ENCODE data around the gene LRCH1.

Gene LRCH1

DNA sequence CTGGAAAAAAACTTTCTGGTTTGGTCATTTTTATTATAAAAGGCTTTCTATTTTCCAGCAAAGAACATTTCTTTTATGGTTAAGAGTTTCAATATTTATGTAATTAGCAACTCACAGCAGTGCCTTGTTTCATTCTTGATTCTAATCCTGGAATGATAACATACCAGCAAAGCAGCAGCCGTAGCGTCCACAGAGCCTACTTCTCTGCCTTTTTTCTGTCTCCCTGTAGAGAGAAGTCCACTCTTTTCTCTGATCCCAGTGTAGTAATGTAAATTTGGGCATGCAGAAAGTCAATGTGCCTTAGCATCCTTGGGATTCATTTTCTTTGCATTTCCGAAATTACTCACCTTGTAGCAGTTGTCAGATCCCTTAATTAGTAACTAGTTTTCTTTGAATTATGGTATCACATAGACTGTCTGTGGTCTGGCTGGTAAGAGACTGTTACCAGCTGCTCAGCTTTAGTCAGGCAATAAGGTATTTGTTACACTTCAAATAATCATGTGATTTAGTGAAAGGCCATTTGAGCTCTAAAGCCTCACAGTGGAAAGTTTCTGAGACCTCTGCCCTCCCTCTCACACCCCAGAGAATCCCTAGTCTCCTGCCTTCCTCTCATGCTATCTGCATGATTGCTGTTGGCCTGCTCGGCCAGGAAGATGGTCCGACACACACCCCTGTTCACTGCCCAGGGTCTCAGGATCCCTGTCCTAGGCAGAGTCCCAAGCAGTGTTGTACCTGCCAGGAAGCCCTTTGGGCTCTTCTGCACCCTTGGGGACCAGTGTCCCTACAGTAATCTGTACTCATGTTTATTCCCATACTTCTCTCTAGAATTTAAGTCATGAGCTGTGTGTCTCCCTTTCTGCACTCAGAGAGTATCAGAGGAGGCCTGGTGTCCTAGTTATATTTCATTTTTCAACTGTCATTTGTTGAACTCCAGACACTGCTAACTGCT is 86.3 kb downstream of the LRCH1 start:
- peak; percentile 23 for DNase-seq (ENCODE audit: low spot score)

DNA sequence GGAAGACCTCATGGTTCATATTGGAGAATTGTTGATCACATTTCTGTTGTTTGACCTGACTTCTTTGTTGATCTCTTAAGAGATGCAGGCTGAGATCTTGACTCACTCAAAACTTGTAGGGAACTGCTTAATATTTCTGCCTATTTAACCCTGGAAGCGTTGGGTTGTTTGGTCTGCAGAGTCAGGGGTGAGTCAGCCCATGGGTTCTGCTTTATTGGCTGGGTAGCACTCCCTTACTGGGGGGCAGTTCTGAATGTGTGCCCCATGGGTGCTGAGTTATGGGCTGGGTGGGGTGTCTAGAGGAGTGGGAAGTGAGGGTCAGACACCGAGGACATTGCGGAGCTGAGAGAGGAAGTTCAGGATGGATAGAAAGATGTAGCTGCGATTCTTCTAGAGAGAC is 87.9 kb downstream of the LRCH1 start:
- no peak for DNase-seq (ENCODE audit: low spot score)

DNA sequence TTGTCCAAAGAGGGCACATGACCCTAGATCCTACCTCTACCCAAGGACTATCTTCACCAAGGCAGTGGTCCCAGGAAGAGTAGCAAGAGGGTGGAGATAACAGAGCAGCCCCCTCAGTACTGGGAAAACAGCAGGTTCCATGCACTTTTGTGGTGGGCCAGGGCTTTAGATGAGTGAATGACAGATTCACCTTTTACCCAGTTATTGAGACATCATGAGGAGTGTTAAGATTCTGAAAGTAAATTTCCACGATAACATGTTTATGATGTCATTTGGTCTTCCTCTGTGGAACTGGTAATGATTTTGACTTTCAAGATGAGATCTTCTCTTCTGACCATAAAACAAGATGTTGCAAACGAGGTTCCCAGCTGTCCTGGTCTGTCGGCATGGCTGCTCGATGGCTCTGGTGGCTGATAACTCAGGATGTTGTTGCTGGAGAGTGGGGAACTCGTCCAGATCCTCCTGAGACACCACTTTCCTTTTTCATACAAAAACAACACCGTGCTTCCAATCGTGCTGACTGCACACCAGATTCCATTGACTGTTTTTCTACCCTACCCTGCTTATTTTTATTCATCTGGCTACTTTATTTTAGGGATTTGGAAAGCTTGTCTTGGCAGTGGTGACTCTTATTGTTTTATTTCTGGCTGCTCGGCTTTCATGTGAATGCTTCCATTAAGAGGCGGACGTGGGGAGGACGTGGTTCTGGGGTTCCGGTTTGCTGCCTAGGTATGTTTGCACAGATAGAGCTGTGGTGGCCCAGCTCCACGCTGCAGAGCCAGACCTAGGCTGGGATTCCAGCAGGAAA is 88.5 kb downstream of the LRCH1 start:
- peak; percentile 61 for DNase-seq (ENCODE audit: low spot score)

DNA sequence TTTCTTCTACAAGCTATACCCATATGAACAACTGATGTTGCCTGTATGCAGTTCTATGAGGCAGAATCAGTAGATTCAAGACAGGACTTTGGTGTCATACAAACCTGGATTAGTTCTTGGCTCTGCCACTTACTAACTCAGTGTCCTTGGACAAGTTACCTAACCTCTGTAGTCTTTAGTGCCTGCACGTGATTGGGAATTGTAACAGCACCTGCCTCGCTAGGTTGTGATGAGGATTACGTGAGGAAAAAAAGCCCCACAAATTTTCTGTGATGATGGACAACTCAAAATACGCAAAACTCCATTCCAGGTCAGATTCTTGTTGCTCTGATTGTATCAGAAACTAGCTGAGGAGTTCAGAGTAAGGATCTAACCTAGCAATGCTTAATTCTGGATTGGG is 89.3 kb downstream of the LRCH1 start:
- no peak for DNase-seq (ENCODE audit: low spot score)

DNA sequence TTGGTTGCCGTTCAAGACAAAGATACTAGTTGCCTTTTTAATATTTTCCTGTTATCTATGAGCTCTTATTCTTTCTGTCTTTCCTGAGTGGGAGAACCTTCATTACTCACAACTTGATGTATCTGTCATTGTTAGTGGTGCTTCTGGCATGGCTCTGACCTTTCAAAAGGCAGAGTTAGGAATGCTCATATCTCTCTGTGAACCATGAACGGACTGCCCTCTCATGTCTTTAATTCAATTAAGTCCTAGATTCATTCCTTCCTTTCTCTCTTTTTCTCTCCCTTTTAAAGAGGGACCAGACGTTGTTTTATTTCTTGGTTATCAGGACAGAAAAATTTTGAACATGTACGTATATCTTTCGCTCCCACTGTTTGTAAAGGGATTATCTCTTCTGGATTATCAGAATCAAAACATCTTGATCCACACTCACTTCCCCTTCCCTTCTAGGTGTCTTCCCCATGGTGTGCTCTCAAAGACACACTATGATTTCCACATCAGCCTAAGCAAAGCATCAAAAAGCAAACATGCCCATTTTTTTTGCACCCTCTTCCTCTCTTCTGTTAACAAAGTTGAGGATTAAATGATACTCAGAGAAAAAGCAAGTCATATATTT is 90.3 kb downstream of the LRCH1 start:
- no peak for DNase-seq (ENCODE audit: low spot score)

DNA sequence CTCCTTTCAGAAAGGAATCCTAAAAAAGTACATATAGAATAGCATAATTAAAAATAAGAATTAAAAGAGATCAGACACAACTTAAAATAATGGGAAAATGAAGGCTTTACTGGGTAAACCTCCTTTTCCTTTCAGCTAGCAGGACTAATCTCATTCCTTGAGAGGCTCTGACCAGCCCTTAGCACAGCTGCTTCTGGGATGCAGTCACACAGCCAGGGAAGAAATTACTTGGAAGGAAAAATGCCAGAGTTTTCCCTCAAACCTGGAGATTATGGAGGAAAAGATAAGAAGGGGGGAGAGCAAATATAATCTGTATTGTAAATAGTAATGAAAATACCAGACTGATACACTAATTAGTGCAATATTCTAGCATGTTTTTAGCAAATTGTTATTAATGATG is 91.8 kb downstream of the LRCH1 start:
- no peak for DNase-seq (ENCODE audit: low spot score)

DNA sequence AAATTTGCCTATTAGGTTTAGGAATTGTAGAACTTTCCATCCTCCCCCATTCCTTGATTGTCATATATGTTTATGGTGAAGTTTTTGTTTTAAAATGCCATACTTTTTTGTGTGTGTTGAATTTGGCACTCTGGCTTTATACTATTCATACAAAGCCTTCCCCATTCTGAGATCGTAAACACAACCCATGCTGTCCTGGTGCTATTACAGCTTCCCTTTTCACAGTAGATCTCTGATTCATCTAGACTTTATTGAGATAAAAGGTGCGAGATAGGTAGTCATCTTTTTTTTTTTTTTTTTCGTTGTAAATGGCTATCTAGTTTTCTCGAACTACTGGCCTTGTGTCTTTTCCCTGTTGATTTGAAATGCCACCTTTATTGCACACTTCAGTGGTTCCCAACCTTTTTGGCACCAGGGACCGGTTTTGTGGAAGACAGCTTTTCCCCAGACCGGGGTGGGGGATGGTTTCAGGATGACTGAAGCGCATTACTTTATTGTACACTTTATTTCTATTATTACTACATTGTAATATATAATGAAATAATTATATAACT is 94.6 kb downstream of the LRCH1 start:
- DNase-seq (ENCODE audit: low spot score), result no peak

DNA sequence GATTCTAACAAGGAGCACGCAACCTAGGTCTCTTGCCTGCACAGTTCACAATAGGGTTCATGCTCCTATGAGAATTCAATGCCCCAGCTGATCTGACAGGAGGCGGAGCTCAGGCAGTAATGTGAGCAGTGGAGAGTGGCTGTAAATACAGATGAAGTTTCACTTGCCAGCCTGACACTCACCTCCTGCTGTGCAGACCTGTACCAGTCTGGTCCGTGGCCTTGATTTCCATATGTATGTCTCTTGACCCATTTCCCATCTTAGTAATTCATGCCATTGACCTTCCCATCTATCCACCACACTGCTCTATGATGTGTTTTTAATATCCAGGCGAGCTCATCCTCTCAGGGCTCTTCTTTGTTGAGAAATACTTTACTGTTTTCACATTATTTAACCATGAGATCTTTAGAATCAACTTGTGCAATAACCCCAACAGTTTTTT is 95.2 kb downstream of the LRCH1 start:
- peak; percentile 78 for DNase-seq (ENCODE audit: low spot score)

DNA sequence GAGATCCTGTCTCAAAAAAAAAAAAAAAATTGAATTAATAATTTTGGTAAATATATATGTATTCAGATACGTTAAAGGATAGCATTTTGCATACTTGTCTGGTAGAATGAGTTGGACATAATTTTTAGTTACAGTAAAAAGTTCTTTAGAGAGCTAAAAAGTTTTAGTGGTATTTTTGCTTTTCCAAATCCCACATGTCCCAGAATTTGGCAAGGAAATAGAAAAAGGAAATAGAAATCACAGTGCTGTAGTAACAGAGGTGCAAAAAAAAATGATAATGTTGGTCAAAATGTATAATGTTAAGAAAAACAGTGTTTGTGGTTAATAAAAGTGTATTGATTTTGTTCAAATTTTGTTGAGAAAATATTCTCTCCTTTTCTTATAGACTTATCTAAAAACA is 96.8 kb downstream of the LRCH1 start:
- DNase-seq (ENCODE audit: low spot score), result no peak

DNA sequence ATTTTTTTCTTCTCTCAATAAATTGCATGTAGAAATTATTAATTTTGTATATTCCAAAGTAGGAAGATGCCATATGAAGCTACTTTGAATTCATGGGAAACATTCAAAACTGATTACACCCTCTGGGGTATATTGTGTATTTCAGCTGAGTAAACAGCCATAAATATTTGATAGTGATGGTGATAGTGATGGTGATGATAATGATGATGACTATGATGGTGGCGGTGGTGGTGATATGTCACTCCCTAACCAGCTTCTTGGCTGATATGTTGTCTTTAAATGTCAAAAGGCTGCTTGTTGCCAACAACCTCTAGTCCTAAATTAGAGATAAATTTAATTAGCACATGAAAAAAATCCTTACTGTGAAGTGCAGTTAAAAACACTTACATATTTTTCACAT is 102.0 kb downstream of the LRCH1 start:
- no peak for DNase-seq (ENCODE audit: low spot score)

DNA sequence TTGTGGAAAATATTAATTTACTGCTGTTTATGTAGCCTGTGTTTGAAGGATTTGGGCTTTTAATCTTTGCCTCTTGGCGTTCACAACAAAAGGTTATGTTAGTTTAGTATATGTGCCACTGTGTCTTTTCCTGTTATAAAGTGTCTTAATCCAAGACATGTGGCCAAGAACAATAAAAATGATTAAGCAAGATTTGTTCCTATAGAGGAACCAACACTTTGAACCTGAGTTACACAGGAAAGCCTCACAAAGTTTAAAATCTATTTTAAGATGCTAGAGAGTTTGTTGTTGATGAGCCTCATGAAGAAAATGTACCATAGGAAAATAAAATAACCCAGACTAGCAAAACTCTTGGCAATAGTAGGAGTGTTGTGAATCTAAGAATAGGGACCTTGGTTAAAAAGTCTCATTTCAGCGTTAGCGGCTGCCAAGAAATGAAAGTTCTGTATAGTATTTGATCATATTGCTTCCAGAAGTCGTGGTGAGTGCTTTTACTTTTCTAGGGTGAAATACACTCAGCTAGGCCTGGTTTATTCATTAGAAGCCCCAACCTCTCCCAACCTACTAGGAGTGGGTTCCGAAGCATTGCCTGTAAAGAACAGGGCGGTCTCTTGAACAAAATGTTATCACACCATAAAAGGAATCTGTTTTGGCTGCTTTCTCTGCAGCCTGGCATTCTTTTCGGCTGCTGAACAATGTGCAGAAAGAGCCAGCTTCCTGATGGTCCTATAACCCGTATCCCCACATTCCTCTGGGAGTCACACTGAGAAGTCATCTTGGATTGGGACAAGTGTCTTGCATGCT is 102.6 kb downstream of the LRCH1 start:
- no peak for DNase-seq (ENCODE audit: low spot score)

DNA sequence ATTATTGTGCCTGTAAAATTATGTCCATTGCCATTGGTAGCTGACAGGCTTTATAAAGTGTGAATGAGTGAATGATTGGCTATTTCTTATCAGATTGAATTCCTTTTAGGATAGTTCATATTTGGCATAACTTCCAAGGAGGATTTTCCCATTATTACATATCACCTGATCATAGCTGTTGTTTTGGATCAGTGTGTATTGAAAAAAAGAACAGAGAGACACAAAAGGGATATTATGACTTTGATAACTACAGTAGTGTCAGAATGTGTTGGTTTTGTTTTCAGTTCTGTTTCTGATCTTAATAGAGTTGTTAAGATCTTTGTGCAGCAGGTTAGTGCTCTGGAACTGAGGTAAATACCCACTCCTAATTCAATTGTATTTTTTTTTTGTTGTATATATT is 103.8 kb downstream of the LRCH1 start:
- no peak for DNase-seq (ENCODE audit: low spot score)

DNA sequence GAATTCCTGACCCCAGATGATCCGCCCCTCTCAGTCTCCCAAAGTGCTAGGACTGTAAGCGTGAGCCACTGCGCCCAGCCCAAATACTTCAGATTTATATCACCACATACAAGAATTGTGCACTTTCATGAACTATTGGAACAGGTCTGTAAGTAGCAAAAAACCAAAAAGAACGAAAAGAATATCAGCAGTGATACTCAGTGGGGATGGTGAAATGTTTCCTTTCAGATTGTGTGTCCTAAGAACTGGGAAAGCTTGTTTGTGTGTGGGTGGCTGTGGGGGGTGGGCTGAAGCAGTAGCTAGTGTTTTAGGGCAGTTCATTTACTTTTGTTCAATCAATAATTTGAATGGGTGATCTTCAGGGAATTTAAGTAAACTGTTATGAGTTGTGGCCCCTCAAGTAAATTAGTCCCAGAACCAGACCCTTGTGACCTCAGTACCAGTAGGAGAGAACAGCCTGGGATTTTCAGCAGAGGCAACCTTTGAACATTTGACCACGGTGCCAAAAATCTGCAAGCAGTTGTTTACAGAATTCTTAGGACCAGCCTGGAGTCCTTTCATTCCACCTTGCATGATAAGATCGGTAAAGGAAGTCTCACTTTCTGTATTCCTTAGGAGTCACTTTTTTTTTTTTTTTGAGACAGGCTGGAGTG is 106.6 kb downstream of the LRCH1 start:
- DNase-seq (ENCODE audit: low spot score), result no peak

DNA sequence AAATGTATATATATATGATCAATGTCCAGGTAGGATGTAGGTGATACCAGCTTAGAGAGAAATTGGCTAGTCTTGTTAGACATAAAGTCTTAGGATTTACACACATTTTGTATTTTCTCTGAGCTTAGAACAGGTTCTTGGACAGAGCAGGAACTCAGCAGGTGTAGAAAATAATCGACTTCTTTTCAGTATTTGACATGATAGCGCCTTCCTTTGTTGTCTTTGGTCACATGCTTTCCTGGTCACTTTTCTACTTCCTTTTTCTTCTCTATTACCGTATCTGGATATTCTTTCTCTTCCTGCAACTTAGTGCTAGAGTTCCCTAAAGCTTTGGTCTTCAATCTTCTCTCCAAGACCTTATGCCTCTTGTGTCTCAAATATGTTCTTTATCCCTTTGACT is 107.4 kb downstream of the LRCH1 start:
- DNase-seq (ENCODE audit: low spot score), result no peak

DNA sequence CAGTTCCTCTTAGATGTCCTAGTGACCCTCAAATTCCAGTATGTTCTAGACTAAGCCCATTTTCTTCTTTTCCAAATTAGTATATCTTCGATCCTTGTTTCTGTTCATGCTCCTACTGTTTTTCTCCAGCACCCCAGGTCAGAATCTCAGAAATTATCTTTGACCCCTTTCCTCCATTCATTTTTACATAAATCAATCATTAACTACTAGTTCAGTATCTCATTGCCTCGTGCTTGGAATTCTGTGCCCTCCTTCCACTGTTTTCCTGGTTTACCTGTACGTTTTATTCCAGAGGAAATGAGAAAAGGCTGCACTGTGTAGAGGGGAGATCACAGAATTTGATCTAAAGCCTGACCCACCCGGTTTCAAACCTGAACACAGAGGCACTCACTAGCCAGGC is 107.9 kb downstream of the LRCH1 start:
- no peak for DNase-seq (ENCODE audit: low spot score)

DNA sequence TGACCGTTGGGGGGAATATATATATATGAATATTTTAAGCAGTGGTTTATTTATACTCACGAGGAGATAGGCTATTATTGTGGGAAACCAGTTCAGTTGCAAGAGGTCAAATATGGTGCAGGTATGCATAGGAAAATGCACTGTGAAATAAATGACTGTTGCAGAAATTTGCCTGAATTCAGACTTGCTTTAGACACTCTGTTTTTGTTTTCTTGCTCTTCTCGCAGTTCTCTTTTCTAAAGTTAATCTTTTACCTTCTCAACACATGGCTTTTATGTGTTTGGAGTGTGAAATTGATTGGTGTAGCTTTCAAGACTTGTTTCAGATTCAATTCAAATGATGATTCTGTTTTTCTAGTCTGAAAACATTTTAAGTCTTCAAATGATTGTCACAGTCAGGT is 109.7 kb downstream of the LRCH1 start:
- no peak for DNase-seq (ENCODE audit: low spot score)

DNA sequence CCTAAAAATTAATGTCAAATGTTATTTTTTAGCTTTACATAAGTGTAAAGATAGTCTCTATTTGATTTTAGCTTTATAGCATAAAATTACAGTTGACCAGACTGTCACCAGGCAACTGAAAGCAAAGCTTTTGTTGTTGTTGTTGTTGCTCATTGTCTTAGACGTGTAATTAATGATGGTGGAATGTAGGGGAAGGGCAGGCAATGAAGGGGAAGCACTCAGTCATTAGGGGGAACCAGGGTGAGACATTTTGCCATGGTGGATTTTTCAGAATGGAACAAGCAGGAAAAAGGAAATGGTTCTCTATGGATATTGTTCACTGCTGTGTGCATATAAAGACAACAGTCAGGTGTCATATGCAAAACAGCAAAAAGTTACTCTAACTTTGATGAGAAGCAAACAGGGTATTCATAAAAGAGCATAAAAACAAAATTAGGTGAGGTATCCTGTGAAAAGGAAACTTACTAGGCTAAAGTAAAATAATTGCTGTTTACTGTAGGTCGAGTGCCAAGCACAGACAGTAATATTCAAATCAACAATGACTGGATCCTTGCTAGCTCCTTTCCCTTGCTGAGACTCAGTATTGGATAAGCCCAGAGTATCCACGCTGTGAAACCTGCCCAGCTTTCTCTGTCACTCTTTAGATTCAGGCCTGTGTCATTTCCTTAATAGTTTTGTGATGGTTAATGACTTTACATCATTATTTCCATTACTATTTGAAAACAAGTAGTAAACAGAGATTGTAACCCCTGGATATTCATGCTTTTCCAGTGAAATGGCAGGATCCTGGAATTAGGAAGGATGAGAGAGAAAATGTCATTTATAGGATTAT is 110.5 kb downstream of the LRCH1 start:
- DNase-seq (ENCODE audit: low spot score), result no peak

DNA sequence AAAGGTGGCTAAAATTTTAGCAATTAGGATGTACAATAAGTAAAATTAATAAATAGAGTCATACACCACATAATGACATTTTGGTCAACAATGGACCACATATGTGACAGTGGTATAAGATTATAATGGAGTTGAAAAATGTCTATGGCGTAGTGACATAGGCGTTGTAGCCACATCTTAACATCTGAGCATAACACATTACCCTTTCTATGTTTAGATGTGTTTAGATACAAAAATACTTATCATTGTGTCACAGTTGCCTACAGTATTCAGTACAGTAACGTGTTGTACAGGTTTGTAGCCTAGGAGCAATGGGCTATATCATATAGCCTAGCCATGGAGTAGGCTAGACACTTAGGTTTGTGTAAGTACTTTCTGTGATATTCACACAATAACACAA is 111.2 kb downstream of the LRCH1 start:
- no peak for DNase-seq (ENCODE audit: low spot score)

DNA sequence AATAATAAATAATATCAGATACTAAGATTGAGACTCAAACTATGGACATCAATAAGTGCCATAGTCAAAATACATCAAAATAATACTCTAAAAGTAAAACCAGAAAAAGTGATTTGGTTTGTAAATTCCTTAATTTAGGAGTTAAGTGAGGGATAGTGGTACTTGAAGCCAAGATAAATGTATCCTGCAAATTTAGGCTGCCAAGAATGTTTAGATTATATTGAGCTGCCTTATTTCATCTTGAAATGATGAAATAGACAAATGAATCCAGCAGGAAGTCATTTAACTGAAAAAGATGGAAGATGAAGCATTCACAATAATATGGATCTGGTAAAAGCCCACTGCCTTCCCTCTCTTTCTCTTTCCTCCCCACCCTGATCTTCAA is 112.3 kb downstream of the LRCH1 start:
- no peak for DNase-seq (ENCODE audit: low spot score)

Measured in SW480 (cell line).